Stimulated activated CD4-positive, alpha-beta T cell treated with anti-CD3 and anti-CD28 coated beads, Interleukin-15, amount 100 ng/mL, for 1 hour (primary cell): ENCODE measurements around the gene HS6ST1.
A peak's percentile ranks its signal among the peaks of the same experiment; 100 is the strongest.

Experiments used
- DNase-seq, 2 donors: peaks; one replicate each; pipeline ENCODE4 v3.0.0-alpha.2; 2020; ENCODE audit warnings: low read depth in 1 of 2, low spot score in 1 of 2

Gene HS6ST1

DNA sequence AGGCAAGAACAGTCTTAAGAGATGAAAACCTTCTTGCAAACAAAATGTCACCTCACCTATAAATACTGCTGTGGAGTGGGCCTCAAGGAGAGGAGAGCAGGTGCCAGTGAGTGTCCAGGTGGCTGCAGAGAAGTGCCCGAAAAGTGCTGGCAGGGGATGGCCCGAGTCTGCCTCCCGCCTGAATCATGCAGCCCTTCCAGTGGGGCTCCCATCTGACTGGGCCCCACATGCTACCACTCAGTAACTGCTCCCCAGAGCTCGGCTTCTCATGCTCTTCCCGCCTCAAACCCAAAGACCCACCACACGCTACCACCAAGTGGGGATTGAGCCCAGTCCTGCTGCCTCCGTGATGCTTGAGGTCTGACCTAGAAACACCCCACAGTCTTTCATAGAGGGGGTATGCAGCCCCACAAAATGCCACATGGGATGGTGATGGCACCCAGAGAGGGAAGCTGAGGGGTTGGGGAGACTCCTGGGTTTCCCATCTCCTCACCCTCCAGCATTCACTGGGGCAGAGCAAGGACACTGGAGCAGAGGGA, 7.4 kb downstream of the HS6ST1 start:
- DNase-seq, result peak in 1 of 2 donors; percentile 0

DNA sequence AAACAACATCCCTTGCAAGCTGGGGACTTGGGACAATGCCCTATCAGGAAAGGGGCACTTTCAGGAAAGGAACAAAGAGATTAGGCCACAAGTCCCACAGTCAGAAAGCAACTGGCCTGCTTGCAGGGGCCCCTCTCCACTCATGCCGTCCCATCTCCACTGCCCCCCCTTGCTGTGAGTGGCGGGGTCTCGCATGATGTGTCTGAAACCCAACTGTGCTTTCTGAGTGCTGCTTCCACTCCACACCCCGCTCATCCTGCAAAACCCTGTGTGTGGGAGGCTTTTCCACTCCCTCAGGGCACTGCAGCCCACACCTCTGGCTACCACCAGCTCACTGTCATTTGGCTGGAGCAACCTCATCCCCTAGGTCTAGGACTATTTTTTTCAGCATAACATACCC, 7.9 kb downstream of the HS6ST1 start:
- peak in 1 of 2 donors; percentile 0 for DNase-seq

DNA sequence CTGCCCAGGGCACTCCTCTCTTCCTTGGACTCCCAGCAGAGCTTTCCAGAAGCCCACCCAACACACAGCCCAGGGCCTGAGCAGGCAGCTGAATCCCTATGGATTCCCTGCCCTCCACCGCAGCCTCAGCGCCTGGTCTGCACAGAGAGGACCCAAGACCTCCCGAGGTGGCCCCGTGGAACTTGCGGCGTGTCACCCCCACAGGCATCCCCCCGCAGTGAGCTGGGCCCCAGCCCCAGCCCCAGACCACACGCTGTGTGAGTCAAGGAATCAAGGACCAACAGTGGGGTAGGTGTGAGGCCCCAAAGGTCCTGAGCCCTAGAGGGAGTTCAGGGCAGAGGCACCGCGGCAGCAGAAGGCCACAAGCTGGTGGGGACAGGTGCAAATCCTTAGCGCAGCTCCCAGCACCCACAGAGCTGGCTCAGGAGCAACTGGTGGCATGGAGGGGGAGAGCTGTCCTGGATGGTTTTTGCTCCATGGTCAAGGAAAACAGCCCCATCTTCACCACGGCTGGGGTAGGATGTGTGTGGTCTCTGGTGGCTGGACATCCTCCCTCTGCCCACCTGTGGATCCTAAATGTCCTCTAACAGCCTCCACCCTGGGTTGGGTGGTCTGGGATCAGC, 8.5 kb downstream of the HS6ST1 start:
- no peak for DNase-seq

DNA sequence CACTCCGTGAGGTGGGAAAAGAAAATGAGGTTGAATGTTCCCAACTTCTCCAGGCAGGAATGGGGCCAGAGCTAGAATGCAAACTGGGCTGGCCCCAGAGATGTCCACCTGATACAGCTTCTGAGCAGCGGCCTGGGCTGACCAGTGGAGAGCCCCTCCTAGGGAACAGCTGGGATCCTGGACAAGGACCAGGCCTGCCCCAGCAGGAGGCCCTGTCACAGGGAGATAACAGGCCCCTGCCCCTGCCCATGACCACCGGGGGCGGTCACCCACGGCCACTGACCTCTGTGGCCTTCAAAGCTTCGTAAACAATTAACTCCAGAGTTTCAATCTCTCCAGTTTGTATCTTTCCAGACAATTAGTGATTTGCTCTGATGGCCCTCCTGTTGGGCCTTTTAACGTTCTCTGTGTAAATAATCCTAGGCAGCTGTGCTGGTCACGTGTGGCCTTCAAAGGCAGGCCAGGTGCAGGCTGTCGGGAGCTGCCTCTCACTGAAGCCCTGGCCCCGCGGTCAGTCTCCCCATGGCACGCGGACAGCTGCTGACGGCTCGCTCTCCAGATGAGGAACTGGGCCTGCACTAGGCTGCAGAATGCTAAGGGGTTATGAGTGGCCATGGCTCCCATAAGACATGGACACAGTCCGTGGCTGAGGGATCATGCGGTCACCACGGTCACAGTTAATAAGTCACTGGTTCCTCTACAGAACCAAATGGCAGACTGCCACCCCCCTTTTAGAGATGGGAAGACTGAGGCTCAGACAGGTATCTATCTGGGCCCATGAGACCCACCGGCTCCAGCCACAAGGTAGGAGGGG, 9.2 kb downstream of the HS6ST1 start:
- DNase-seq, result no peak

DNA sequence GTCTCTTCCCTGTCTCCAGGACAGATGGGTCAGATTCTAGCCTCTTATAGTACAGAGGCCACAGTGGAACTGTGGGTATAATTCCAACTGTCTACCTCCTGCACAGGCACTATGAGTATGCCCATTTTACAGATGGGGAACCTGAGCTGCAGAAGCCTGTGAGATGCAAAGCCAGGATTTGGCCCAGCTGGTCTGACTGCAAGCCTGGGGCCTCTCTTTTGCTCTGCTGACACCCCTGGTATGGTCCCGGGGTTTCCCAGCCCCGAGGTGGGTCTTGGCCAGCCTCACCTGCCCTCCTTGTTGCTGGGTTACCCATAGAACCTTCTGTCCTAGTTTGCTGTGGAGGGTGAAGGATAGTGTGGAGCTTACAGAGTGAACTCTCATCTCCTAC, 9.8 kb downstream of the HS6ST1 start:
- no peak for DNase-seq

DNA sequence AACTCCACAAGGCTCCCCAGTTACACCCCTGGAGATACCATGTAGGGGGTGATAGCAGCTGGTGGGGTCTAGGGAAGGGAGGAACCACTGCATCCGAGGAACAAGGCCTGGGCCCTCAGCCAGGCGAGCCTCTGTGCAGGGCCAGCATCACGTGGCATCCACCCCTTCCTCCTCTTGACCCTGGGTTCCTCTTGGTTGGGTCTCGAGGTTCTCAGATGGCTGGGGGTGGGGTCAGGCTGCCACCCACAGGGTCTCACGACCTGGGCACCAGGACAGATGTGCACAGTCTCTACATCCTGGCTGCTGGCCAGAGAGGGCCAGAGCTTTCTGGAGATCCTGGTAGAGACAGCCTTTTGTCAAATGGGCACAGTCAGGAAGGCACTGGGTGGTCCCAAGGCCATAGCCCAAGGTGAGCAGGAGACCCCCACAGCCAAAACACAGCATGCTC, 10.4 kb downstream of the HS6ST1 start:
- DNase-seq, result no peak

DNA sequence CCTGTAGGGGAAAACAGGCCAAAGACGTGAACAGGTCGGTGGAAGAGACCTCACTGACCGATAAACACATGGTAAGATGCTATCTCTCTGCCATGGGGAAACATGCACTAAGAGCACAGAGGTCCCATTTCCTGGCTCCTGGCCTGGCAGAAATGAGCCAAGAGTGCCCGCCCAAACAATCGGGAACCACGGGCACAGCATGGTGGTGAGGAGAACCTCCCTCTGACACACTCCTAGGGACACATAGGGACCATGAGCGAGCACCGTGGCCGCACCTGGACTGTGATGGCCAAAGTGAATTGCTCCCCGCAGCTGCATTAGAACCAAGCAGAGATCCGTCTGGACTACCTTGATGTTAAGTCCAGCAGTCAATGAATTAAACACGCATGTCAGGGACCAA, 11.1 kb downstream of the HS6ST1 start:
- DNase-seq, result no peak

DNA sequence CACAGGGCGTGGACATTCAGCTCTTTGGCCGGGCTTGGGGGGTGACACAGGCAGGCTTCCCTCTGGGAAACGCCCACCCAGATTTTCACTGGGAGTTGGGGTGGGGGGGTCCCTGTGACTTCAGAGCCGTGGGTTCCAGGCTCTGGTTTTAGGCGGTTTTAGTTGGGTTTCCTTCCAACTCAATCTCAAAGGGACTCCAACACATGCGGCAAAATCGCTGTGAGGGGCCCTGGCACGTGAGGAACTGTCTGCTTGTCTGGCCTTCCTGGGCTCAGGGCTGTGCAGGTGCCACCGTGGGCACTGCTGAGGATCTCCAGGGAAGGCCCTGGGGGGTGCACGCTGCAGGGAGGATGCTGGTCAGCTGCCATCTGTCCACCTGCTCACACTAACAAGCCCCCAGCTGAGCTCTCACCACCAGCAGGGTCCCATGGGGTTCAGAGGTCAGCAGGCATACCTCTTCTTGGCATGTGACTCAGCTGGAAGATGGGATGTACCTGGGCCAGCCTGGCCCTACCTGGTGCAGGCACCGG, 11.7 kb downstream of the HS6ST1 start:
- DNase-seq, result no peak

DNA sequence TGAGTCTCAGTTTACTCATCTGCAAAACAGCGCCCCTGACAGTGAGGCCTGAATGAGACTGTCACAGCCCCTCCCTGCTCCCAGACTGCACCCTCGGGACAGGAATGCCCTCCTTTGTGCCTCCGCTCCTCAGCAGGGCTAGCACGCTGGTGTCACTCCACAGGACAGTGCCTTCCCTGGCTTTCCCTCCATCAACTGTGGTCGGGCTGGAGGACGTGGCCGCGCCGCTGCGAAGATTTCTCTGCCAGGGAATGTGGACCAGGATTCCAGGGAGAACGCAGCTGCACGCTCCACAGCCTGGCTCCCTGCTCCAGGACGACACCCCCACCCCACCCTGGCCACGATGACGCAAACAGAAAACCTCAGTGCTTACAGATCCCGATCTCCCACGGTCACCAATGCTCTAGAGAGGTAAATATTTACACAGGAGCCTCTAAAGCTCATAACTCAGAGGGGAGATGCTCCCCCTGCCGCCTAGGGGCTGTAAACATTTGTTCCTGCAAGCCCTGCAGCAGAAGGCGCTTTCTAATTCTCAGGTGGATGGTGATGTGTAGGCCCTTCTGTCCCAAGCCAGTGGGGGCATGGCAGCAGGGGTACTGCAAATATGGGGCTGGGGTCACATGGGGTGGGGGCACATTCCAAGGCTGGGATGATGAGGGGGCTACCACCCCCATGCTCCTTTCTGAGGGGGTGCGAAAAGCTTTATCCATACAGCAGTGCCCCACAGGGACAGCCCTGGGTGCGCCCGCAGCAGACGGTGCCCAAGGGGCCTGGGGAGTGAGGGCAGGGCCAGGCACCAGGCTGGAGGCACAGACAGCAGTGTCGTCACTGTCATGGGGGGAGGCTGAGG, 12.4 kb downstream of the HS6ST1 start:
- DNase-seq, result no peak

DNA sequence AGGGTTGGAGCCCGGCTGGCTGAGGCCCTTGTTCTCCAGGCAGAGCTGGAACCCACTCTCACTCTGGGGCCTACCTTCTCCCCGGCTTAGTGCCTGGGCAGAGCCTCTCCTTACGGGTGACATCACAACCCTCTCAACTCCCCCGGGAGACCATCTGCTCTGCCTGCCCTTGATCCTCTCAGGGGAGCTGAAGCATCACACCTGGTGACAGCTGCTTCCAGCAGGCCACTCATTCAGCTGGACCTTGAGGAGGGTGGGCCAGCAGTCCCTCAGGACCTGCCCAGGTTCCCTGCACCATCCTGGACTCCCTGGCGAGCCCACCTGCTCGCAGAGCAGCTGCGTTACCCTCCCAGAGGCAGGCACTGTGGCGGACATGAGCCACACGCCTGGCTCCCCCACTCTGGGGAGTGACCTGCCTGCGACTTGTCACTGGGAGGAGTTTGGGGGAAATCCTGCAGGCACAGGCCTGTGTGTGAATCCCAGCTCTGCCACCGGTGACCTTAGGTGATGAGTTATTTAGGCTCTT, 13.1 kb downstream of the HS6ST1 start:
- DNase-seq, result no peak

DNA sequence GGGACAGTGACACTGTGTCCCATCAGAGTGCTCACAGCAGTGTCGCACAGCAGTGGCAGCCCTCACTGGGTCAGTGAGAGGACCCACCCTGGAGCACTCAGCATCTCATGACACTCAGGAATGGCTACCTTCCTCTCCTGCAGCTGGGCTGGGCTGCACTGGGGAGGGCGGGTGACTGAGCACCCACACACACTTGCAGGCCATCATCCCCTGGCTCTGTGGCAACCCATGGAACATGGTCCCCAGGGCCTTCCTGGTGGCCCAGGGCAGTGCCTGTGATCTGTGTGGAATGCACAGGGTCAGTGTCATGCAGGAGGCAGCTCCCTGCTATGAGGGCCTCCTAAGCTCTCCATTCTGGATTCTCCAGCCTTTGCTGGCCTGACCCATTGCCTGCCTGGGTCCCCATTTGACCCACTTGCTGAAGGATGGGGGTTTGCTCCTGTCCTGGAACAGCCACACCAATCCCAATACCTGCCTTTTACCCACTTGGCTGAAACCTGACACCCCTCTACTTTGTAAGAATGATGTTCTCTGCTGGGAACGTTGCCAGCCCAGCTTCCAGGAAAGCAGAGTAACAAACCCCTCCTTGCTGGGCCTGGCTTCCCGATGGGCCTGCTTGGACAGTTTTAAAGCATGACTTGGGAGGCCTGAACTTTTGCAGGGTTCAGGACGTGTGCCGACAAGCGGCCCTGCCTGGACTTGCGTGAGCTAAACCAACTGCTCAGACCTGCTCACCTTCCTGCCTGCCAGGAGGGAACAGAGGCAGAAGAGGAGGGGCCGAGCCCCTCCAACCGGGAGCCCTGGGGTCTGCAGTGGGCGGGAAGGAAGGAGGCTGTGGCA, 13.7 kb downstream of the HS6ST1 start:
- DNase-seq, result no peak

DNA sequence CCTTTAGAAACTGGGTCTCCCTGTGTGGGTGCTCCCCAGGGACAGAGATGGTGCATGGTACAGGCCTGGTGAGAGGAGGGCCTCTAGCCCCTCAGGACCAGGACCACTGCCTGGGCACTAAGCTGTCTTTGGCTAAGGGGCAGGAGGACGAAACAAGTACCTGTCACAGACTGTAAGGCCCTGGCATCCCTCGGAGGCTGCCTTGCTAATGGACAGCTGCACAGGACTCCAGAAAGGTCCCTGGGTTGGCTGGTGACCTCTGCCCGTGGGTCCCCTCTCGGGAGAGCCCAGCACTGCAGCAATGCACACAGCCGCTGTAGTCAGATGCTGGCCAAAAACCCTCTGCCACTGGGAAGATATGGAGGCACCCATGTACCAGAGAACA, 14.3 kb downstream of the HS6ST1 start:
- no peak for DNase-seq

DNA sequence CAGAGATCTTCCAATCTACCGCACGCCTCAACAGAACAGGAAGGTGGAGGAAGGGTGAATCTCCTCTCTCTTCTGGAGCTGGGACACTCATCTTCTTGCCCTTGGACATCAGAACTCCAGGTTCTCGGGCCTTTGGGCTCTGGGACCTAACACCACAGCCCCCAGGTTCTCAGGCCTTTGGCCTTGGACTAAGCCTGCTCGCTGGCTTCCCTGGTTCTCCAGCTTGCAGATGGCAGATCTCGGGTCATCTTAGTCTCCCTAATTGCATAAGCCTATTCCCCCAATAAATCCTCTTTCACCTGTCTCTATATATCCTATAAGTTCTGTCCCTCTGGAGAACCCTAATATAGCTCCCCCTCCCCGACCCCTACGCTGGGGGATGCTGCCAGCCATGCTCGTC, 14.8 kb downstream of the HS6ST1 start:
- no peak for DNase-seq

DNA sequence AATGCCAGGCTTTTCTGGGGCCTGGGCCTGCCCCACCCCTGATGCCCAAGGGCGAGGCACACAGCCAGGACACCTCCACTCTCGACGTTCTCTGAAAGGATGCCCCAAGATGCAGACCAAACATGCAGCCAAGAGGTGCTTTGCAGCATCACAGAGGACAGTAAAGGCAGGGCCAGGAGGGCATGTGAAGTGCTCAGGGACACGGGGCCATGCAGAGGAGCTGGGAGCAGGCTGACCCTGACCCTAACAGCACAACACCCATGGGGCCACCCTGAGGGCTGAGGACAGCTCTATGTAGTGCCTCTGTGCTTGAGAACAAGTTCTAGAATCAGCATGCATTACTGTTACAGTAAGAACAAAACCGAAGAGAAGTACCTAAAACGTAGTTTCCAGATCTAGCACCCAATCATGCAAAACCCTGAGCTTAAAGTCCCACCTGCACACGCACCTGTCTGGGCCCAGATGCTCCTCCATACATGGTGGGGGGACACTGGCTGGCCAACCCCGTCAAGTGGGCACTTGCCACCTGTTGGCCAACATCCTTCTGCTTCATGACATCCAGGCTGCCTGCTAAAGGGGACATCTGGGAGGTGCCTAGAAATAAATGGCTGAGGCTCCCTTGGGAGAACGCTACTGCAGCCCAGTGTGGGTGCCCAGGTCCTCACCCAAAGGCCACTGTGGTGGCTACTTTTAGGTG, 15.4 kb downstream of the HS6ST1 start:
- DNase-seq, result no peak

DNA sequence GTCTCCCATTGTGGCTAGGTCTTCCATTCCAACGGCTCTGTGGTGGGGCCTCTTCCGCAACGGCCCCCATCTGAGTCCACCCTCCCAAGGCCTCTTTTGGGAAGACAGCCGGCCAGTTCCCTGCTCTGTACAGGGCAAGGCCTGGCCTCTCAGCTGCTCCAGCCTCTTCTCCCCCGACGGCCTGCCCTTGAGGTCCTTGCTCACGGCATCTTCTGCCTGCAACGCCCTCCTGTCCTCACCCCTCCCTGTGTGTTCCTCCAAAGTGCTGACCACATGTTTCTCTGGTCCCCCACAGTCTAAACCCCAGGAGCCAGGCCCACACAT, 16.0 kb downstream of the HS6ST1 start:
- DNase-seq, result no peak

DNA sequence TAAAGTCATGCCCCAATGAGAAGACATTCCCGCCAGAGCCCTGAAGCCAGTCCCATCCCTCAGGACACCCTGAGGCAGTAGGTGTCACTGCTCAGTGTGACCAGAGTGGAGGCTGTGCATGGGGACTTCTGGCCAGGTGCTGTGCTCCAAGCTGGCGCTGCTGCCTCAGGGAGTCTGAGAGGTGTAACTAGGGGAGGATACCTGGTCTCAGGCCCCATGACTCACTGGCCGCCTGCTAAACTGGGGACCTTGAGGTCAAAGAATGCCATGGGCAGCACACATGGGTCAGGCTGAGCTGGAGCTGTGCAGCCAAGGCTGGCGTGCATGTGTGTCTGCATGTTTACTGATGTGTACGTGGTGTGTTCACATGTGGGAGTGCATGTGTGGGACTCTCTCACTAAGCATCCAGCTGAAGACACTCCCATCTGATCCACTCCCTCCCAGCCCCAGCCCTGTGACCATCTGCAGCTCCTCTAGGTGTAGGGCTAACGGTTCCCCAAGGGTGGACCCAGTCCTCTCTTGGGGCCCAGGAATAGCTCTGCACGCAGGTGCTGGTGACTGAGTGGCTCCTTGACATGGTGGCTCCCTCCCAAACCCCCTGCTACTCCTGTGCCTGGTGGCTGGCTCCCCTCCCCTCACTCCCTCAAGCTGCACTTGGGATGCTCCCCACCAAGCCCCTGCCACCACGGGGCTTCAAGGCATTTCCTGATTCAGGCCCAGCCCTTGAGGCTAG, 16.5 kb downstream of the HS6ST1 start:
- no peak for DNase-seq

DNA sequence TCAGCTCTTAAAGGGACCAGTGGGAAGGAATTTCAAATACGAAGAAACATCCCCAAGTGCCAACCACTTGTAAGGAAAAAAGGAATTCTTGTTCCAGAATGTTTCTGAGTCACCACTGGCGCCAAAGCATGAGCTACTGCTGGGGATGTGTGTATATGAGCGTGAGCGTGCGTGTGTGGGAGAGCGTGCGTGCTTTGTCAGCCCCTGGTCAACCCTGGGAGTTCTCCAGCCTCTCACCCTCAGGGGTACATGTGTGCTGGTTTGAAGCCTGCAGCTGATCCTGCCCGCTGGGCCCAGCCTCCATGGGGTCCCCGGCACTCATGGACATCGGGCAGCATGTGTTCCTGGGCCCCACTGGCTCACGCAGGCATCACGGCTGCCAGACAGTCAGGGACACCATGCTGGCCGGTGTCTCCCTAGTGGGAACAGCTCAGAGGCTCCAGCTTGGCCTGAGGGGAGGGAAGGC, 17.1 kb downstream of the HS6ST1 start:
- DNase-seq, result no peak

DNA sequence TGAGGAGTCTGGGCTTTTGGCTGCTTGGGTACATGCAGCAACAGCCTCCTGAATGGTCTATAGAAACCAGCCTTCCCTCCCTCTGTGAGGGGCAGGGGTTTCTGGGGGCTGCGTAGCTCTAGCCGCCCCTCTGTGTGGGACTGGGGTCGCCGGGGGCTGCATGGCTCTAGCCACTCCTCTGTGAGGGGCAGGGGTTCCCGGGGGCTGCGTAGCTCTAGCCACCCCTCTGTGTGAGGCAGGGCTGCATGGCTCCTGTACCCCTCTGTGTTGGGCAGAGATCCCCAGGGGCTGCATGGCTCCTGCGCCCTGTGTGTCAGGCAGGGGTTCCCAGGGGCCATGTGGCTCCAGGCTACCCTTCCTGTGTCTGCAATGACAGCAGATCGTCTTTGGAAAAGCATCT, 17.6 kb downstream of the HS6ST1 start:
- no peak for DNase-seq
